Activated naive CD4-positive, alpha-beta T cell treated with anti-CD3 and anti-CD28 coated beads, Interleukin-2, amount 50 U/mL, for 16 hours (primary cell): ENCODE results near the gene MTA2.
"Not testable (repeated sequence)": the region's sequence is repeated elsewhere in the genome, so short reads cannot be mapped to it uniquely, and the experiment has no call there.

Experiments
- DNase-seq: peaks from one replicate; pipeline ENCODE4 v3.0.0-alpha.2; 2020

Gene MTA2

GRCh38 chr11:62565100-62565802 lies 36.4 kb downstream of the MTA2 start:
- DNase-seq, result no peak

- DNase-seq, result not testable (repeated sequence)
Observed at GRCh38 chr11:62561677-62562230, 39.9 kb downstream of the MTA2 start.

DNA sequence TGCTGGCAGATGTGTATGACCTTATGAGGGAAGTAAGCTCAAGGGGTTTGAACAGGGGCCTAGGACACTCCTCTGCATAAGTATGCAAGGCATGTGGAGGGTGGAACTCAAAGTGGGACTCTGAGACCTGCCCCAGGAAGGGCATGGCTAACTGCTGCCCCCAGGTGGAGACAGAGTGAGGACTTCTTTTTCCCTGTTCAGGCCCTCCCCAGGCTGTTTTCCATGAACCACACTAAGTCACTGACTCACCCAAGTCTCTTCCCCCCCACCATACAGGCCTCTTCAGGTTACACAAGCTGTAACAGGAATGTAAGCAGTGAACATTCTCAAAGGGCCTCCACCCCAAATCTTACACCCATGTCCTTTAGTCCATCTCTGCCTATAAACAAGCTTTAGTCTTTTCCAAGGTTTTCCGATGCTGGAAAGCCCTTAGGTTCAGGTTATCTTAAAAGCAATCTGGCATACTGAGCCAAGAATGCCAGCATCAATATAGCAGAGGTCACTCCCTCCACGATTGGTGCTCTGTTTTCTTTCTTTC lies 41.0 kb downstream of the MTA2 start:
- peak; percentile 75 for DNase-seq

- DNase-seq, result not testable (repeated sequence)
Observed at GRCh38 chr11:62559626-62560025, 42.0 kb downstream of the MTA2 start.

DNA sequence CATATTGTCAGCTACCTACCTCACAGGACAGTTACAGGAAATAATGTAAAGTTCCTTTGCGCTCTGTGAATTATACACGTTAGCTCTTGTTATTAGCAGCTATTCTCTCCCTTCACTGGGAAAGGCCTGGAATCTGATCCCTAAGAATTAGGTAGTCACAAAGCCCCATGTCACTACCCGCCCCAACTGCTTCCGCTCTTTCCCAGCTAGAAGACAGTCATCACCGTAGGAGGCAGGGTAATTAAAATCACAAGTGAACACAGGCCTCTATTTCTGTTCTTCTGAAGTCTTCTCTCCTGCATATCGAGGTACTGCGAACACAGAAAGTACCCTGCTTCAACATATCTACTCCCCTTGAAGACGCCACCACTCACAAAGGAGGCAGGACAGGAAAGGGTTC lies 42.5 kb downstream of the MTA2 start:
- no peak for DNase-seq

- DNase-seq, result no peak
Observed at GRCh38 chr11:62558669-62559068, 43.0 kb downstream of the MTA2 start.

- DNase-seq, result no peak
Observed at GRCh38 chr11:62556875-62557631, 44.6 kb downstream of the MTA2 start.

DNA sequence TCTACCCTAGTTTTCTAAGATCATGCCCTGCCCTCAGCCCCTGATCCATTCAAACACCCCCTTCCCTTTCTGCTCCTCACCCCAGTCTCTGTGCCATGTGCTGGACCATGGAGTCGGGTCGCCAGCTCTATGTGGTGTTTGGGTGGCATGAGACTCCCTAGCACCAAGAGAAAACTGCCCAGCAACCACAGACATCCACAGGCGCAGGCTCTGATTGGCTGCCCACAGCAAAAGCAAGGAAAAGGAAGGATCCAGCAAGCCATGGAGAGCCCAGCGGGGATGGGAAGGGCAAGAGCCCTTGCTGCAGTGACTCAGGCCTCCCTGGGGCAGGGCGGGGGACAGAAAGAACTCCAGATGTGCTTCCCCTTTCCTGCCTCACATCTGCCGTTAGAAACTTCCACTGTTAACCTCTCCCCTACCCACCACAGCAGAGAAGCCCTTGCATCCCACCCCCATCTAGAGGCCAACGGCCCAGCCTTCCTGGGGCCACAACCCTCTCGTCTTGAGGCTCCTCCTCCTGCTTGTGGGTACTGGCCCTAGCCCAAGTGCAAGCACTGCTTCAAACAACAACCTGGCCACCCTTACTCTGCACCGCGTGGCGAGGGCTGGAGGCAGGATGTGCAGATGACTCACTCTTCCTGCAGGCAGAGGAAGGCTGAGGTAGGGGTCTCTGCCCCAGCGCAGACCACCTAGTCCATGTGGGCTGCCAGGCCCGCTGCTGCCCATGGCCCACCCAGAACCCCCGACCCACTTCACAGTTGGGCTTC lies 45.4 kb downstream of the MTA2 start:
- peak; percentile 51 for DNase-seq

DNA sequence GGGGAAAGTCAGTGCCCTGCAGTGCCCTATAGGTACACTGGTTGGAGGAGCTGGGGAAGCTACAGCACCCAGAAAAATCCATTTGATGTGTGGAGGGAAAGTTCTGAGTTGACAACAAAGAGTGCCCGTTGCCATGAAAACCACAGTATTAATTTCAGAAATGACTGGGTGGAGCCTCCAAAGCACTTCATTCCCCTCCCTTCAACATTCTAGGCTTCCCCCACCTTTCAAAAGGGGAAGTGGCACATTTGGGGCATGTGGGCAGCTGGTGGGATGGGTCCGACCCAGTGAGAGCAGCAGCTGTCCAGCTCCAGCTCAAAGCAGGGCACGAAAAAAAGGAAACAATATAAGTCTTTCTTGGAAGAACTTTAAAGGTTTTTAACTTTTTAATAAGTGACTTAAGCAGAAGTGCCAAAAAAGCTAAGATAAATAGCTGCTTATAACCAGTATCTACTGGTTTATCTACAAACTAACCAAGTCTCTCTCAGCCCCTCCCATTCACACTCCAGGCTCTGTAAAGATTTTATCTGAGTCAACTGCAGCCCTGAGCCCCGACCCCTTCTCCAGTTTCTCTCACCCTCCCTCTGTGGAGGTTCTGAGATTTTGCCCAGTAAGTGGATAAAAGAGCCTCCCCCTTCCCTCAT lies 46.1 kb downstream of the MTA2 start:
- no peak for DNase-seq

DNA sequence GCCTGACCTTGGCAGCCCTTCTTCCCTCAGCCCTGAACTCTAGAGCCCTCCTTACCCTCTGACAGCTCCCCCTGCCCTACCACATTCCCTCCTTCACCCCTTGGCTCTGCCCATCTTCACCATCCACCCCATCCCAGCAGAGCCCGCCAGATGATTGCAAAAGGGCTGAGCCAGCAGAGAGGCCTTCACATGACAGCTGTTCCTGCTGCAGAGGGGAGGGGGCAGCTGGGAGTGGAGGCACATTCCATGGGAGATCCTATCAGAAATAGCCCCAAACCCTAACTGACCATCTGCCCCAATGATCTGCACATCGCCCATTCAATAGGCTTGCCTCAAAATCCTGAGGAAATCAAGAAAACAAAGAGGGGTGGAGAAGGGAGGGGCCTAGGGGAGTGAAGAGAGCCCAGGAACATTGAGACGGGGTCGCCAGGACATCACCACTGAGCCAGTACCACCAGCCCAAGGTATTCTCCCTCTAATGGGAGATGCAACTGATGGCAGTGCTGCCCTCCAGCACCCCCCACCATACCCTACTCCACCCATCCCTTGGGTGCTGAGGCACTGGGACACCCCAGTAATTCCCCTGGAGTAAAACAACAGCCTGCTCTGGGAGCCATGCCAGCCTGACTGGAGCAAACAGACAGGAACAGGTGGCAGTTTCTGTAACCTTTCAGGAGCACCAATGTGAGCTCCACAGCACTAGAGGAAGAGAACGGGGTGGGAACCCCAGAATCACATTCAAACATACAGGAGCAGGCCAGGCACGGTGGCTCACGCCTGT lies 47.1 kb downstream of the MTA2 start:
- DNase-seq, result no peak

- DNase-seq, result no peak
Observed at GRCh38 chr11:62553839-62554361, 47.8 kb downstream of the MTA2 start.

DNA sequence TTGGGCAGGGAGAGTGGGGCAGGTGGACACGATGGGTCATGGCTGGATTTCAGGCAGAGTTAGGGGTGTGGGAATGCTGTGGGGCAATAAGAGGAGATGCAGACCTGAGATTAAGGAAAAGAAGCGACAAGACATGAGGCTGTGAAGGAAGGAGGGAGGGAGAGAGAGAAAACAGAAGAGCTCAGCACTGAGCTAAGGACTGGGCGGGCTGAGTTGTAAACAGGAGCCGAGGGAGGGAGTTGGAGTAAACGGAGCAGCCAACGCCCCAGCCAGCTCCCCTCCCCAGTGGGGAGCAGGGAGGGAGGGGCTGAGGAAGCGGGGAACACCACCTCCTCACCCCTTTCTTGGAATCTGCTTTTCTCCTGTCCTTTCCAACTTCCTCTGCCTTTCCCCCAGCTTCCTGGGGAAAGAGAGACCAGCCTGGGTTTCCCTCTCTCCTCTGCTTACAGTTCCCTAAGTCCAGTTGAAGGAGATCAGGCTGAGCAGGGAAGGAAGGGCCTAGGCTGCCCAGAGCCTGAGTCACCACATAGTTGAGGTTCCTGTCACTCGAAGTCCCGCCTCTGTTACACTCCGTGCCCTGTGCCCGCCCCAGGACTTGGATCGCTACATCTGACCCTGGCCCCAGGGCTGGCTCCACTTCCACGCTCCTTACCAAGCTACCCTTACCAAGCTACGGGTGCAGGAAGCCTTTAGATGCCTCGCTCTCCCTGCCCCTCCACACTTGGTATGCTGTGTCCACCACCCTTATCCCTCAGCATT lies 48.4 kb downstream of the MTA2 start:
- no peak for DNase-seq

- no peak for DNase-seq
Observed at GRCh38 chr11:62552485-62553079, 49.1 kb downstream of the MTA2 start.

GRCh38 chr11:62550478-62550877 lies 51.2 kb downstream of the MTA2 start:
- DNase-seq, result not testable (repeated sequence)

DNA sequence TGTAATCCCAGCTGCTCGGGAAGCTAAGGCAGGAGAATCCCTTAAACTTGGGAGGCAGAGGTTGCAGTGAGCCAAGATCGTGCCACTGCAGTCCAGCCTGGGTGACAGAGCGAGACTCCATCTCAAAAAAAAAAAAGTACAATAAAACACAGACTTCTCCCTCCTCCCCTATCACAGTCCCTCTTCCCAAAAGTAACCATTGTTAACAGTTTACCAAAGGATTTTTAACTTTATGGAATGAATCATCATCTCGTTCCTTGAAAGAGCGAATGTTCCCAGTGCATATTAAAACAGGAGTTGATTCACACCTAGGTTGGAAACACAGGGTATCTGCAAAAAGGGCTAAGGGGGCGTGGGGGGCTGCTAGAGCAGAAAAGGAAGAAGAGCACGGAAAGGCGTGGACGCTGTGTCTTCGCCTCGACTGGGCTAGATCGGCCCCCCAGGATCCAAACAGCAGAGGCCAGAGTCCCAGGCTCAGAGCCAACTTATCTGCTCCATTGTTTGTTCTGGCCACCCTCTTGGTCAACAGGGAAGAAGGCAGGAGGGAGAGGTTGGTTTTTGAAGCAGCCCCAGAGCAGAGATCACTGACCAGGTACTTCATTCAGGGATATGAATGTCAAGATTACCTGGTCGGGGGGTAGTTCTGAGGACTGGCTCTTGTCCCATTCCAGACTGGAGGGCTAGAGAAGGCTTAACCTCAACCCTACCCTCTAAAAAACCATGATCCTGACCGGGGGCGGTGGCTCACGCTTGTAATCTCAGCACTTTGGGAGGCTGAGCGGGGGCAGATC lies 52.9 kb downstream of the MTA2 start:
- DNase-seq, result no peak

DNA sequence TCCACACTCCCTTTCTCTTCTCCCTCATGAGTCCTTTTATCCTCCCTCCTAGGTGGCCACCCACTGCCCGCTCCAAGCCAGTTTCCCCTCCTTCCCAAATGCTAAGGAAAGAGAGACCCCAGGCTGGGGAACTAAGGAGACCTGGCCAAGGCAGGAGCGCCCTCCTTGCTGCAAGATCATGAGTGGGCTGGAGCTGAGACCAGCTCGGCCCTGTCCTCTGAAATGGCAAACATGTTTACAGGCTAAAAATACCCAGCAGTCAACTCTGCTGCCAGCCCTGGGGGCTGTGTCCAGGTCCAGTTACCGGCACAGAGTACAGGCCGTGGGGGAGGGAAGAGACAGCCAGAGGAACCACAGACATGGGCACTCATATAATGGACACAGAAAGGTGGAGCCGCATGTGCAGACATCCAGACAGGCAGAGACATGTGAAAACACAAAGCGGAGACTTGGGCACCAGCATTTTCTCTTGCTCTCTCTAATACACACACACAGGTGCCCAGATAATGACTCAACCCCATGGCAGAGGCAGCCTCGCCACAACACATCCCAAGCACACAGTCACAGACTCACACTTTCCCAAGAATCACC lies 53.9 kb downstream of the MTA2 start:
- DNase-seq, result no peak

GRCh38 chr11:62546929-62547625 lies 54.6 kb downstream of the MTA2 start:
- DNase-seq, result no peak

- peak; percentile 59 for DNase-seq
Observed at GRCh38 chr11:62546244-62546928, 55.3 kb downstream of the MTA2 start, which contains the start of gene AHNAK. Gene AHNAK, minus strand, starts transcription at chr11:62546806. Its CDS starts 10,708 bp downstream, at chr11:62536098.
